GM19099 (cell line): ENCODE measurements around the gene IRX2.

ENCODE experiments used
- POLR2A ChIP-seq: IDR thresholded peaks from 3 replicates; pipeline ENCODE4 v1.6.1; 2011; ENCODE audit warnings: low read depth; ENCODE audit not compliant: insufficient read length; ENCODE audit errors: extremely low read depth

IRX2 gene

DNA sequence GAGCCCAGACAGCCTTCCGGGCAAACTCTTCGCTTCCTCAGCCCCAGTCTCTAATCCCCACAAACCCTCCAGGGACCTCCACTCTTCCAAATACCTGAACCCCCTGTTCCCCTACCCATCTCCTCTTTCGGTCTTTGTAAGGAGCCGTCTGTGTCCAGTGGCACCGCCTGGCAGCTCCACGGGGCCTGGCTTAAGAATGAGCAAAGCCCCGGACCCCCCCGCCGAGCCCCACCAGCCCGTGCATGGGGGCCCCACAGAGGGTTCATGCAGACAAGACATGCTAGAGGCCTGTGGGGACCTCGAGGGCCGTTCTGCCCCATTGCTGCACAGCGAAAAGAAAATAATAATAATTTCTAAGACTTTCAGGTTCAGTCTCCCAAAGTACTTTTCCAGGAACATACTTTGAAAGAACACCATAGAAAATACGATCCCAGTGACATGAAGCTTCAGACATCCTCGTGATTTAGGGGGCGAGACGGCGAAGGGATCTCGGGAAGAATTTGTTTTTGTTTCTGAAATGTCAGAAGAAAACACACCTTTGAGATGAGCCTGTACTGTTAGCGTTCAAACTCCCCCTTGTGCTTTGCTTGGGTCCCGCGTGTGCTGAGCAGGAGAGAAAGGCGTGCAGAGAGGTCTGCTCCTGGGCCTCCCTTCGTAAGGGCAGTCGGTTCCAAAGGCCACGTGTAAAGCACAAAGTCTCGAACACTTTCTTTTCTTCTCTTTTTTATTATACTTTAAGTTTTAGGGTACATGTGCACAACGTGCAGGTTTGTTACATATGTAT, 49.2 kb downstream of the IRX2 start:
- TF ChIP-seq POLR2A: no peak

DNA sequence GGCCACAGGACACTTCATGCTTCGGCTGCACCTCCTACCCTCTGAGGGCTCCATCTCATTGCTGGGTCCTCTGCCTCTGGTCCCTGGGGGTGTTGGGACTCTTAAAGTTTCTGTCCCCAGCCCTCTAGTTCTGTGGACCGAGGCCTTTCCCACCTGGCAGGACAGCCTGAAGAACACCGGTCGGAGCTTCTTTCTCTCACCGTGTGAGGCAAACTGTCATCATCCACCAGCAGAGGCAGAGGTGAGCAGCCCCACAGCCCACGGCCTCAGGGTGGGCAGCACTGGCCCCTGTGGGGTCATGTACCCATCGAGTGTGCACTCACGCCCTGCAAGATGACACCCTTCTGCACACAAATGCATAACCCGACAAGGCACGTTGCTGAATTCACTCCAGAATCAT, 49.9 kb downstream of the IRX2 start:
- TF ChIP-seq POLR2A: no peak

GRCh38 chr5:2700876-2701275, 50.6 kb downstream of the IRX2 start:
- no peak for TF ChIP-seq POLR2A

DNA sequence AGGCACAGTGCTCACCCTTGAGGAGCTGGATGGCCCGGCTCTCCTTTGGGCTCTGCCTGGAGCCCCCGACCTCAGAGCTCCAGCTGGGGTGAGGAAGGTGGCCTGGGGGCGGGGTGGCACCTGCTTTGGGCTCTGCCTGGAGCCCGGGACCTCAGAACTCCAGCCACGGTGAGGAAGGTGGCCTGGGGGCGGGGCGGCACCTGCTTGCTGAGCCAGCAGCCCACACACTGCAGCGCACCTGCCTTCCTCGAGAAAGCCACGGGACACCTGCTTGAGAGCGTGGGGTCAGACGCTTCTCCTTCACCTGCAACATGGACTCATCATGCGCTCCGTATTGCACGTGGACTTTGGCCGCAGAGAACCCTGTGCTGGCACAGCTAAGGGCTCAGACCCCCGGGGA, 51.8 kb downstream of the IRX2 start:
- no peak for TF ChIP-seq POLR2A

DNA sequence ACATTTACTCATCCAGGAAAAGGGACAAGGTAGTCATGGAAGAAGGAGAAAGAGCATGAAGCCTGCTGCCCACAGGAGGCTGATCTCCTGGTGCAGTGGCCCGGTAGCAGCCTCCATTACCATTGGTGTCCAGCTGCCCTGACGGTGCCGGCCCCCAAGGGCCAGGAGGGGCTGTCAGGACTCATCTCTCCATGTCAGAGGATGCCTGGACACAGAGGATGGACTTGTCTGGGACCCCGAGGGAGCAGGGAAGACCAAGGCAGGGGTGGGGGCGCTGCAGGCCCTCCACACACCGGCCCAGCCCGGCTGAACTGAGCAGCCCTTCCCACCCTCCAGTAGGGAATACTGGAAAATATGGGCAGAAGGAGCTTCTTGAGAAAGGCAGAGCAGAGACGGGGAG, 52.2 kb downstream of the IRX2 start:
- TF ChIP-seq POLR2A: no peak

GRCh38 chr5:2698581-2698980, 52.9 kb downstream of the IRX2 start:
- no peak for TF ChIP-seq POLR2A

DNA sequence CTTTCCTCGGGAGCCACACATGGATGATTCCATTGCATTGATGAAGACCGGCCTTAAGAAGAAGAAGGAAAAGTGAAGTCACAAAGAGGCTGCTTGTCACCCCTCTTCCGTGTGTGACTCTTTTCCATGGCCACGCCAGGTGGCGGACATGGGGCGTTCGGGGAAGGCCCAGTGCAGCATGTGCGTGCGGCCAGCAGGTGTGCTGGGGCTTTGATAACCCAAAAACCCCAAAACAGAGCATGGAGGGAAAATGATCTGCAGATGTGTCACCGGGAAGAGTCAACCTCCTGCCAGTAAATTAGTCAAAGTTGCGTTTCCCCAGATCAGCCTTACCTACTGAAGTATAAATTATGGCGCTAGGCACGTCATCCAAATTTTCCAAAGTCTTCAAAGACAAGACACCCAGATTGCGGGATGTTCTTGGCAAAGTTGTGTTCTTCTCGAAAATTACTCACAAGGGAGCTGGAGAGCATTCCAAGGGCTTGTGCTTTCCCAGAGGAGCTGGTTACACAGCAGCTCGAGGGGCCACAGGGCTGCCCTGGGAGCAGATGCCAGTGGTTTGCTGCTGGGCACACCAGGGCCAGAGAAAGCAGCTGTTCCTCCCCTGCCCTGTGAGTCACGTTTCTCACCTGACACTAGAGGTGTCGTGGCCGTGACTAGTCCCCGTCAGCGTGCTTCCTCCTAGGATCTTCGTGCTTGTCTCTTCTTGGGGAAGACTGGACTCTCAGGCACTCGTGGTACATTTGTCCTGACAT, 53.9 kb downstream of the IRX2 start:
- TF ChIP-seq POLR2A: no peak

DNA sequence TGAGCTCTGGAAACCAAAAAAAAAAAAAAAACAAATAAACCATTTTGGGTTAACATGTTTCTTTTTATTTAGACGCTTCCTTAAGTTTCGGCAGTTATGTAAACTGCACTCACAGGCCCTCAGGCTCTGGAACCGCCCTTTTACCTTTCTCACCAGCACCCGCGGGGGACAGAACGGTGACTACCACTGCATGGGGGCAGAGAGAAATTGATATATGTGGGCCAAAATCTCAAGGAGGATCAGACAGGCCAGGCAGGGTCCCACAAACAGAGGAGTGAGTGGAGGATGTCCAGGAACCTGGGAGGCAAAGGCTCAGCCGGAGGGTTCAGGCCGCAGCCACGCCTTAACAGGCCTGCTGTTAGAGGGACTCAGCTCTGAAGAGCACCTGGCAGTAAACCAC, 54.4 kb downstream of the IRX2 start:
- no peak for TF ChIP-seq POLR2A
